Skeletal muscle tissue (tissue), 4 donors: ENCODE data around the gene ACVR1B. TPM values are rescaled to one million over a fixed set of nuclear protein-coding genes. Genes with fewer than 3 reads are reported as not detected.
A peak's percentile ranks its signal among the peaks of the same experiment; 100 is the strongest.

ENCODE experiments used
- H3K27ac ChIP-seq: one replicate; pipeline ENCODE4 v1.7.0; 2013; ENCODE audit warnings: mild to moderate bottlenecking, low read depth, low read length, inconsistent platforms
- H3K27me3 ChIP-seq, 3 donors: one replicate each; pipeline ENCODE4 v1.7.0; 2013; ENCODE audit warnings: low read length in 3 of 3; ENCODE audit not compliant: control insufficient read depth in 3 of 3, insufficient read depth in 3 of 3
- H3K36me3 ChIP-seq, 3 donors: one replicate each; pipeline ENCODE4 v1.7.0; 2013; ENCODE audit warnings: low read length in 3 of 3; ENCODE audit not compliant: control insufficient read depth in 3 of 3, insufficient read depth in 3 of 3
- H3K4me1 ChIP-seq, 3 donors: one replicate each; pipeline ENCODE4 v1.7.0; 2013; ENCODE audit warnings: low read length in 3 of 3, mild to moderate bottlenecking in 3 of 3; ENCODE audit not compliant: control insufficient read depth in 3 of 3, insufficient read depth in 3 of 3
- H3K4me3 ChIP-seq, 3 donors: one replicate each; pipeline ENCODE4 v1.7.0; 2013; ENCODE audit warnings: low read length in 3 of 3
- H3K9ac ChIP-seq, 3 donors: one replicate each; pipeline ENCODE4 v1.7.0; 2013; ENCODE audit warnings: low read length in 3 of 3, mild to moderate bottlenecking in 3 of 3, moderate library complexity in 2 of 3, low read depth in 1 of 3
- H3K9me3 ChIP-seq, 3 donors: one replicate each; pipeline ENCODE4 v1.7.0; 2013; ENCODE audit warnings: low read length in 3 of 3; ENCODE audit not compliant: control insufficient read depth in 3 of 3
- total RNA-seq: library from RNA; depleted of rRNA; stranded (reverse); fragments of >200 nt; gene quantifications from one replicate; pipeline ENCODE4 v1.2.3, GENCODE V29; 2014
- donor health status: Osteomylitis.

Gene ACVR1B
- total RNA-seq, 1 donor from 2014 or later: 8.4 TPM

DNA sequence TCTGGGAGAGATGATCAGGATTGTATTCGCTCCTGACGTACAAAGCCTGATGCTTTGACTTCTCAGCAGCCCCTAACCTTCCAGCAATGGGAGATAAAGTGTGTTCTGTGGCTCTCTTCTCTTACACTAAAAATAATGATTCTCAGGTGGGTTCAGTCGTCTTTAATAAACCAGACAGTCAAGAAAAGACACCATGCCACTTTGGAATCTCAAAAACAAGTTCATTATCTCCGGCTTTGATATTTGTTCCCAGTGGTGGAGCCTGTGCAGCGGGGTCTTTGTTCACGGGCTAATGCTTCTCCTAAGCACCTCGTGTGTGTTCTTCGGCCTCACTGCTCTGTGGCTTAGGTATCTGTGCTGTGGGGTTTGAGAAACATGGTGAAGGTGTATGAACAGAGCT, 1.6 kb downstream of the ACVR1B start:
- Histone ChIP-seq H3K27me3 (no peaks in the 10 kb centered on the region), H3K9ac (peak overlapping the region; percentile 2 to 94 (median 91)), H3K4me3 (peak overlapping the region; percentile 8 to 85 (median 11)), H3K9me3 (no peaks in the 10 kb centered on the region), H3K4me1 (peaks cover 39 to 43% (median 43%) of the 10 kb centered on the region in 3 donors), H3K27ac (peak overlapping the region; percentile 93), H3K36me3 (no peaks in the 10 kb centered on the region)

- H3K36me3 ChIP-seq: no peaks in the 10 kb centered on the region
- H3K9me3 ChIP-seq: no peaks in the 10 kb centered on the region
- peak overlapping the region in 2 of 3 donors; percentile 31 to 42 for H3K4me3 ChIP-seq
- H3K4me1 ChIP-seq: peaks cover 40 to 45% (median 43%) of the 10 kb centered on the region in 3 donors
- H3K9ac ChIP-seq: peak overlapping the region in 2 of 3 donors; percentile 54 to 91
- H3K27ac ChIP-seq: peak overlapping the region; percentile 93
- H3K27me3 ChIP-seq: no peaks in the 10 kb centered on the region
These were observed 2.4 kb downstream of the ACVR1B start for GRCh38 chr12:51953864-51954263.

GRCh38 chr12:51954561-51955361, 3.3 kb downstream of the ACVR1B start:
- Histone ChIP-seq H3K4me1 (peaks cover 46 to 51% (median 50%) of the 10 kb centered on the region in 3 donors), H3K9ac (peak overlapping the region in 2 of 3 donors; percentile 54 to 91), H3K27me3 (no peaks in the 10 kb centered on the region), H3K36me3 (no peaks in the 10 kb centered on the region), H3K9me3 (no peaks in the 10 kb centered on the region), H3K27ac (peak overlapping the region; percentile 93), H3K4me3 (peak overlapping the region in 2 of 3 donors; percentile 15 to 25)

DNA sequence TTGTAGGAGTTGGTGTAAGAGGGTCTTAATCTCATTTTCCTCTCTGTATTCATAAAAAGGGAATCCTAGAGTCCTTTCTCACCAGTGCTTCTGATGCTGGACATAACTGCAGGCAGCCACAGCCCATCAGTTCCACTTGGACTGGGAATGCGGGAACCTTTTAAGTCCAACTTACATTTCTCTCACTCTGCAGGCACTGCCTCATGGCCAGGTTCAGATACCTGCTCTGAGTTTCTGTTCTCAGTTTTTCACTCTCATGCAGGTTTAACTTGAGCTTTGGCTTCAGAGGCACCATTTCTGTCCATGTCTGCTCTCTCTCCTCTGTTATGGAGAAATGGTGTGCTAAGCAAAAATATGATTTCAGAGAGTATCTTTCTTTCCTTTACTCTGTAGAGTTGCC, 4.2 kb downstream of the ACVR1B start:
- Histone ChIP-seq H3K4me3 (peak overlapping the region in 1 of 3 donors; percentile 25), H3K36me3 (no peaks in the 10 kb centered on the region), H3K27ac (peak overlapping the region; percentile 93), H3K27me3 (no peaks in the 10 kb centered on the region), H3K4me1 (peaks cover 44 to 48% (median 46%) of the 10 kb centered on the region in 3 donors), H3K9ac (peak overlapping the region in 1 of 3 donors; percentile 25), H3K9me3 (no peaks in the 10 kb centered on the region)

- Histone ChIP-seq H3K27ac (no peak overlapping the region), H3K4me1 (peaks cover 35 to 41% (median 38%) of the 10 kb centered on the region in 3 donors), H3K27me3 (no peaks in the 10 kb centered on the region), H3K4me3 (no peak overlapping the region), H3K9me3 (no peaks in the 10 kb centered on the region), H3K9ac (no peak overlapping the region), H3K36me3 (no peaks in the 10 kb centered on the region)
These were observed 7.0 kb downstream of the ACVR1B start for GRCh38 chr12:51958542-51958941.

GRCh38 chr12:51959211-51959610, 7.7 kb downstream of the ACVR1B start:
- Histone ChIP-seq H3K27me3 (no peaks in the 10 kb centered on the region), H3K9ac (peak overlapping the region in 1 of 3 donors; percentile 17), H3K4me3 (peak overlapping the region in 2 of 3 donors; percentile 15), H3K4me1 (peaks cover 29 to 36% (median 33%) of the 10 kb centered on the region in 3 donors), H3K27ac (no peak overlapping the region), H3K9me3 (no peaks in the 10 kb centered on the region), H3K36me3 (no peaks in the 10 kb centered on the region)

DNA sequence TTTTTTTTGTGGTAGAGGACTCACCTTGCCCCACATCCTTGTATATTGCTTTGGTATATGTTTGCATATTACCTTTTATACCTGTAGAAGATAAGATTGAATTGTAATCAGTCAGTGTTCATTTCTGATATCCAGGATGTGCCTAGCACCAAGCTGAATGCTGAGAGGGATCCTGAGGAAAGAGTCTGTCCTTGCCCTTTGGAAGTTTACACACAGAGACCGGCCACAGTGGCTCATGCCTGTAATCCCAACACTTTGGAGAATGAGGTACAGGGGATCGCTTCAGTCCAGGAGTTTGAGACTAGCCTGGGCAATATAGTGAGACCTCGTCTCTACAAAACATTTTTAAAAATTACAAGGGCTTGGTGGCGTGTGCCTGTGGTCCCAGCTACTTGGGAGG, 8.4 kb downstream of the ACVR1B start:
- no peaks in the 10 kb centered on the region for H3K27me3 ChIP-seq
- H3K36me3 ChIP-seq: no peaks in the 10 kb centered on the region
- H3K4me3 ChIP-seq: no peak overlapping the region
- H3K9me3 ChIP-seq: no peaks in the 10 kb centered on the region
- no peak overlapping the region for H3K27ac ChIP-seq
- no peak overlapping the region for H3K9ac ChIP-seq
- peaks cover 22 to 31% (median 26%) of the 10 kb centered on the region in 3 donors for H3K4me1 ChIP-seq

GRCh38 chr12:51960488-51960887, 9.0 kb downstream of the ACVR1B start:
- Histone ChIP-seq H3K27me3 (no peaks in the 10 kb centered on the region), H3K4me1 (peaks cover 17 to 25% (median 20%) of the 10 kb centered on the region in 3 donors), H3K9me3 (no peaks in the 10 kb centered on the region), H3K36me3 (no peaks in the 10 kb centered on the region), H3K9ac (no peak overlapping the region), H3K4me3 (no peak overlapping the region), H3K27ac (no peak overlapping the region)

DNA sequence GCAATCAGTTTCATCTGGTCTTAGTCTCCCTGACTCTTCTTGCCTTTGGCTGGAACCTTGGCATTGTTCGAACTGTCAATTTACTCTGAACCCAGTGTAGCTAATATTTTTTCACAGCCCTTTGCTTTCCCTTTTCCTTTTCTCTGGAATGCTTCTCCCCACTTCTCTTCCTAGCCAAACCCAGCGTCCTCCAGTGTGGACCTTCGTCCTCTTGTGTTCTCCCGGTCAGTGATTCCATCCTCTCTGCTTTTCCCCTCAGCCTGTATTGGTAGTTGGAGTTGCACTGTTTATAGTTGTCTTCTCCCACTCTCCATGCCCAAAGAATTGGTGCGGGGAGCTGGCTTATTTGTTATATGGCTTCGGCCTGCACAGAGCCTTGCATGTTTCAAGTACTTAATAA, 9.4 kb downstream of the ACVR1B start:
- Histone ChIP-seq H3K9me3 (no peaks in the 10 kb centered on the region), H3K4me1 (peaks cover 13 to 21% (median 16%) of the 10 kb centered on the region in 3 donors), H3K36me3 (no peaks in the 10 kb centered on the region), H3K27me3 (no peaks in the 10 kb centered on the region), H3K4me3 (no peak overlapping the region), H3K27ac (no peak overlapping the region), H3K9ac (no peak overlapping the region)

DNA sequence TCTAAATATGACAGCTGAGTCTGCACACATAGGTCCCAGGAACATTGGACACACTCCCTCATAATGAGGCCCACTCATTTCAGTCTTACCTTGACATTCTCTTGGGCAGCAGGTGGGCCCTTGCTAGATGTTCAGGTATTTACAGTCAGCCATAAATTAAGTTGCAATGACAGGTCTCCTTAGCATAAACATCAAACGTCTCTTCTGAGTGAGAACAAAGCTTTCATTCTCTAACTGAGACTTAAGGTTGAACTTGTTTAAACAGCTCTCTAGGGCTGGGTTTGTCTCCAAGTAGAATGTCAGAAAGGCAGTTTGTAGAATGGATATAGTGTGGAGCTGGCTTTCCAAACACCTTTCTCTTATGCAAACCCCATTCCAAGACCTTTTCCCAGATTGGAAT, 10.3 kb downstream of the ACVR1B start:
- peaks cover 12 to 19% (median 16%) of the 10 kb centered on the region in 3 donors for H3K4me1 ChIP-seq
- H3K4me3 ChIP-seq: no peak overlapping the region
- no peaks in the 10 kb centered on the region for H3K9me3 ChIP-seq

More for the DNA sequence above, 10.3 kb downstream of the ACVR1B start:
- no peak overlapping the region for H3K27ac ChIP-seq
- no peaks in the 10 kb centered on the region for H3K36me3 ChIP-seq
- no peaks in the 10 kb centered on the region for H3K27me3 ChIP-seq
- H3K9ac ChIP-seq: no peak overlapping the region
